HEK293 (cell line): ENCODE results near the gene BTF3.

Experiments
- CTCF ChIP-seq: fragments of 450-650 bp; formaldehyde crosslinking; IDR thresholded peaks from 2 replicates; pipeline ENCODE4 v1.5.1; 2016; ENCODE audit warnings: missing biosample characterization, missing genetic modification characterization
- TCF7L2 ChIP-seq: IDR thresholded peaks from 2 replicates; pipeline ENCODE4 v1.6.1; 2011; ENCODE audit warnings: low read depth, mild to moderate bottlenecking, inconsistent platforms, low read length, moderate library complexity, borderline replicate concordance
- YY1 ChIP-seq: fragments of 450-650 bp; formaldehyde crosslinking; IDR thresholded peaks from 2 replicates; pipeline ENCODE4 v1.5.1; 2018; ENCODE audit warnings: missing biosample characterization, missing genetic modification characterization
- ZEB2 ChIP-seq: fragments of 450-650 bp; formaldehyde crosslinking; IDR thresholded peaks from 2 replicates; pipeline ENCODE4 v1.5.1; 2016; ENCODE audit warnings: missing biosample characterization, missing genetic modification characterization
- ZFP37 ChIP-seq: fragments of 450-650 bp; formaldehyde crosslinking; IDR thresholded peaks from 2 replicates; pipeline ENCODE4 v1.5.1; 2016; ENCODE audit warnings: missing biosample characterization, missing genetic modification characterization
- ZNF146 ChIP-seq: fragments of 450-650 bp; formaldehyde crosslinking; IDR thresholded peaks from 2 replicates; pipeline ENCODE4 v1.5.1; 2016; ENCODE audit warnings: missing biosample characterization, missing genetic modification characterization
- ZNF362 ChIP-seq: fragments of 450-650 bp; formaldehyde crosslinking; IDR thresholded peaks from 2 replicates; pipeline ENCODE4 v1.5.1; 2016; ENCODE audit warnings: missing biosample characterization, missing genetic modification characterization
- ZNF423 ChIP-seq: fragments of 450-650 bp; formaldehyde crosslinking; IDR thresholded peaks from 2 replicates; pipeline ENCODE4 v1.5.1; 2016; ENCODE audit warnings: missing biosample characterization, missing genetic modification characterization
- ZNF596 ChIP-seq: fragments of 450-650 bp; IDR thresholded peaks from 2 replicates; pipeline ENCODE4 v1.5.0; 2018; ENCODE audit warnings: missing biosample characterization, mild to moderate bottlenecking, missing genetic modification characterization, moderate library complexity
- ZSCAN16 ChIP-seq: fragments of 450-650 bp; formaldehyde crosslinking; IDR thresholded peaks from 2 replicates; pipeline ENCODE4 v1.5.1; 2016; ENCODE audit warnings: missing biosample characterization, missing genetic modification characterization
- TF ChIP-seq, protein P1 (sequence below): fragments of 450-650 bp; formaldehyde crosslinking; IDR thresholded peaks from 2 replicates; pipeline ENCODE4 v1.5.1; 2017; ENCODE audit warnings: missing biosample characterization, missing genetic modification characterization

- TF ChIP-seq TCF7L2, result no peak
- TF ChIP-seq CTCF (tag by site-specific recombination), result no peak
- TF ChIP-seq ZSCAN16, result no peak
- no peak for TF ChIP-seq ZNF362
- TF ChIP-seq ZEB2 (tag by site-specific recombination), result no peak
- TF ChIP-seq, protein P1, sequence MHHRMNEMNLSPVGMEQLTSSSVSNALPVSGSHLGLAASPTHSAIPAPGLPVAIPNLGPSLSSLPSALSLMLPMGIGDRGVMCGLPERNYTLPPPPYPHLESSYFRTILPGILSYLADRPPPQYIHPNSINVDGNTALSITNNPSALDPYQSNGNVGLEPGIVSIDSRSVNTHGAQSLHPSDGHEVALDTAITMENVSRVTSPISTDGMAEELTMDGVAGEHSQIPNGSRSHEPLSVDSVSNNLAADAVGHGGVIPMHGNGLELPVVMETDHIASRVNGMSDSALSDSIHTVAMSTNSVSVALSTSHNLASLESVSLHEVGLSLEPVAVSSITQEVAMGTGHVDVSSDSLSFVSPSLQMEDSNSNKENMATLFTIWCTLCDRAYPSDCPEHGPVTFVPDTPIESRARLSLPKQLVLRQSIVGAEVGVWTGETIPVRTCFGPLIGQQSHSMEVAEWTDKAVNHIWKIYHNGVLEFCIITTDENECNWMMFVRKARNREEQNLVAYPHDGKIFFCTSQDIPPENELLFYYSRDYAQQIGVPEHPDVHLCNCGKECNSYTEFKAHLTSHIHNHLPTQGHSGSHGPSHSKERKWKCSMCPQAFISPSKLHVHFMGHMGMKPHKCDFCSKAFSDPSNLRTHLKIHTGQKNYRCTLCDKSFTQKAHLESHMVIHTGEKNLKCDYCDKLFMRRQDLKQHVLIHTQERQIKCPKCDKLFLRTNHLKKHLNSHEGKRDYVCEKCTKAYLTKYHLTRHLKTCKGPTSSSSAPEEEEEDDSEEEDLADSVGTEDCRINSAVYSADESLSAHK, result no peak
- TF ChIP-seq ZFP37 (tag by site-specific recombination), result no peak
- TF ChIP-seq YY1 (tag by site-specific recombination), result no peak
- TF ChIP-seq ZNF596, result no peak
- TF ChIP-seq ZNF423 (tag by site-specific recombination), result no peak
- no peak for TF ChIP-seq ZNF146
Measured at GRCh38 chr5:73450672-73451223, 47.5 kb upstream of the BTF3 start.
